Bronchial epithelial cell (primary cell): ENCODE measurements around the gene TEF. TPM values are rescaled to one million over a fixed set of nuclear protein-coding genes. Genes with fewer than 3 reads are reported as not detected.
A peak's percentile ranks its signal among the peaks of the same experiment; 100 is the strongest.

ENCODE experiments used
- DNase-seq: peaks from one replicate; pipeline ENCODE4 v3.0.0-alpha.2; 2010; ENCODE audit warnings: low read depth
- FAIRE-seq: peaks from 2 replicates; lab custom pipeline; 2011; peaks lifted over from hg19 to GRCh38; lab: Jason Lieb, UNC
- H3K27me3 ChIP-seq: 2 replicates; pipeline ENCODE4 v1.5.1; 2011; ENCODE audit warnings: low read length; ENCODE audit not compliant: control insufficient read depth, insufficient read depth
- H3K36me3 ChIP-seq: 2 replicates; pipeline ENCODE4 v1.5.1; 2011; ENCODE audit warnings: low read length; ENCODE audit not compliant: control insufficient read depth, insufficient read depth
- H3K4me3 ChIP-seq: 2 replicates; pipeline ENCODE4 v1.5.1; 2011; ENCODE audit warnings: mild to moderate bottlenecking, low read depth, low read length, control low read depth
- CTCF ChIP-seq: IDR thresholded peaks from 2 replicates; pipeline ENCODE4 v1.5.1; 2011; ENCODE audit warnings: mild to moderate bottlenecking, moderate library complexity, low read length, control low read depth, inconsistent platforms; ENCODE audit not compliant: insufficient read depth, severe bottlenecking
- total RNA-seq: library from RNA; depleted of rRNA; stranded (reverse); fragments of >200 nt; gene quantifications from 2 replicates; pipeline ENCODE4 v1.2.1, GENCODE V29; 2014

The TEF gene
- total RNA-seq, 1 donor from 2014 or later = 7.6 TPM

GRCh38 chr22:41361716-41362310, 19.9 kb upstream of the TEF start:
- Histone ChIP-seq H3K36me3 (peaks cover 7% of the 10 kb centered on the region), H3K27me3 (no peaks in the 10 kb centered on the region), H3K4me3 (no peak overlapping the region)
- DNase-seq = peak; percentile 18
- no peak for FAIRE-seq
- no peak for TF ChIP-seq CTCF

GRCh38 chr22:41362615-41363014, 19.1 kb upstream of the TEF start:
- TF ChIP-seq CTCF = no peak
- FAIRE-seq (no peak), DNase-seq (no peak)
- Histone ChIP-seq H3K27me3 (peaks cover under 1% of the 10 kb centered on the region), H3K4me3 (no peak overlapping the region), H3K36me3 (peaks cover 4% of the 10 kb centered on the region)

GRCh38 chr22:41364233-41364632, 17.5 kb upstream of the TEF start:
- no peak for DNase-seq
- no peak for TF ChIP-seq CTCF
- Histone ChIP-seq H3K4me3 (no peak overlapping the region), H3K27me3 (peaks cover 3% of the 10 kb centered on the region), H3K36me3 (no peaks in the 10 kb centered on the region)
- no peak for FAIRE-seq

GRCh38 chr22:41364955-41365354, 16.8 kb upstream of the TEF start:
- FAIRE-seq (no peak), DNase-seq (no peak)
- Histone ChIP-seq H3K36me3 (no peaks in the 10 kb centered on the region), H3K4me3 (no peak overlapping the region), H3K27me3 (peaks cover 5% of the 10 kb centered on the region)
- no peak for TF ChIP-seq CTCF

- no peak overlapping the region for H3K4me3 ChIP-seq
- DNase-seq = no peak
- H3K36me3 ChIP-seq = no peaks in the 10 kb centered on the region
- peaks cover 5% of the 10 kb centered on the region for H3K27me3 ChIP-seq
- FAIRE-seq = no peak
- no peak for TF ChIP-seq CTCF
Measured at GRCh38 chr22:41365425-41365824, 16.3 kb upstream of the TEF start.
